Stomach (tissue), 9 donors: ENCODE results near the gene DYNC1LI1. TPM values are rescaled to one million over a fixed set of nuclear protein-coding genes. Genes with fewer than 3 reads are reported as not detected.

Experiments
- DNase-seq, 2 donors: peaks; one replicate each; pipeline versions ENCODE4 v3.0.0 to v3.0.0-alpha.2; 2013 to 2019
- H3K27ac ChIP-seq, 5 donors: fragments of 200-600 bp in 4 of 5; sonication (generic) in 4 of 5; one replicate each; pipeline ENCODE4 v1.5.1; 2013 to 2019; ENCODE audit warnings: mild to moderate bottlenecking in 1 of 5, moderate library complexity in 1 of 5
- H3K27me3 ChIP-seq, 3 donors: fragments of 200-600 bp; sonication (generic); one replicate each; pipeline ENCODE4 v1.5.1; 2017 to 2019; ENCODE audit warnings: mixed run types in 1 of 3
- H3K36me3 ChIP-seq, 4 donors: fragments of 200-600 bp; sonication (generic); 1 replicate in 3 of 4; 2 replicates in 1 of 4; pipeline ENCODE4 v1.5.1; 2016 to 2019
- H3K4me1 ChIP-seq, 4 donors: fragments of 200-600 bp; sonication (generic); one replicate each; pipeline ENCODE4 v1.5.1; 2016 to 2019
- H3K4me3 ChIP-seq, 4 donors: fragments of 200-600 bp; sonication (generic) in 3 of 4; one replicate each; pipeline ENCODE4 v1.5.1; 2016 to 2019; ENCODE audit warnings: mild to moderate bottlenecking in 1 of 4
- H3K9me3 ChIP-seq, 4 donors: fragments of 200-600 bp; sonication (generic); one replicate each; pipeline ENCODE4 v1.5.1; 2016 to 2019
- CTCF ChIP-seq, 7 experiments: fragments of 450-650 bp in 4 of 7; fragments of 200-600 bp in 3 of 7; sonication (generic) in 3 of 7; IDR thresholded peaks; one replicate each; pipeline ENCODE4 v1.5.1; 2016 to 2019; ENCODE audit warnings: antibody characterized with exemption in 7 of 7, control low read depth in 2 of 7, mild to moderate bottlenecking in 1 of 7
- EP300 ChIP-seq: sonication (generic); formaldehyde crosslinking; IDR thresholded peaks from one replicate; pipeline ENCODE4 v1.6.1; 2017; ENCODE audit warnings: antibody characterized with exemption
- POLR2A ChIP-seq, 4 donors: fragments of 450-650 bp; IDR thresholded peaks; one replicate each; pipeline ENCODE4 v1.6.1; 2016; ENCODE audit warnings: antibody characterized with exemption in 4 of 4, control low read depth in 2 of 4, mild to moderate bottlenecking in 1 of 4, moderate library complexity in 1 of 4
- POLR2AphosphoS5 ChIP-seq, 3 donors: sonication (generic); formaldehyde crosslinking; IDR thresholded peaks; one replicate each; pipeline ENCODE4 v1.6.1; 2016; ENCODE audit warnings: antibody characterized with exemption in 3 of 3
- WGBS, 5 donors: extraction: QIAGEN DNeasy Blood & Tissue Kit in 3 of 5; methylation state at CpG; one replicate each; pipeline versions ENCODE4 v1.1.5 to v1.1.7; 2013 to 2018; 5-methylcytosine and 5-hydroxymethylcytosine counted together
- intact Hi-C: fragments of 100-400 bp; cut with DNase I; formaldehyde crosslinking; loops from one replicate; pipeline ENCODE4 v1.15.1; 2023; ENCODE audit warnings: low total_unique reads
- polyA plus RNA-seq, 3 donors: library from polyadenylated mRNA; stranded (reverse); fragments of 200-250 nt; gene quantifications; one replicate each; pipeline ENCODE4 v1.2.3, GENCODE V29; 2013
- total RNA-seq, 5 donors: library from RNA; depleted of rRNA; stranded (reverse); fragments of >200 nt; gene quantifications; one replicate each; pipeline versions ENCODE4 v1.1.0 to v1.2.3, GENCODE V29; 2014 to 2016
- donor health status: healthy with polysubstance abuse.
- donor health status: Bipolar disorder and iron deficiency.
- donor health status: healthy.

DYNC1LI1 gene
- total and polyA plus RNA-seq, 8 donors: 5.8 to 92.4 (median 19.1) TPM

GRCh38 chr3:32508711-32509110, 61.9 kb downstream of the DYNC1LI1 start:
- peak in 1 of 2 donors; percentile 61 for DNase-seq
- peaks cover 0 to 17% (median 0%) of the 10 kb centered on the region in 4 donors for H3K4me1 ChIP-seq
- no peaks in the 10 kb centered on the region for H3K36me3 ChIP-seq
- intact Hi-C loops: no loop called here
- WGBS, 5 donors: 35 to 43% (median 39%) methylated on average over 7 of the region's 7 CpGs
- TF ChIP-seq CTCF (IDR thresholded peaks at IDR 0.05) (no peak), EP300 (no peak), POLR2A (IDR thresholded peaks at IDR 0.05) (no peak), POLR2AphosphoS5 (IDR thresholded peaks at IDR 0.05) (no peak)
- H3K27me3 ChIP-seq: no peaks in the 10 kb centered on the region
- H3K27ac ChIP-seq: no peak overlapping the region
- H3K9me3 ChIP-seq: no peaks in the 10 kb centered on the region
- H3K4me3 ChIP-seq: no peak overlapping the region

GRCh38 chr3:32506466-32506865, 64.2 kb downstream of the DYNC1LI1 start:
- Histone ChIP-seq H3K27me3 (no peaks in the 10 kb centered on the region), H3K36me3 (no peaks in the 10 kb centered on the region), H3K4me3 (no peak overlapping the region), H3K9me3 (no peaks in the 10 kb centered on the region), H3K4me1 (peaks cover 1 to 28% (median 6%) of the 10 kb centered on the region in 4 donors), H3K27ac (no peak overlapping the region)
- intact Hi-C loops: no loop called here
- 23 to 74% (median 42%) methylated on average over 4 of the region's 4 CpGs for WGBS, 5 donors
- no peak for DNase-seq
- no peak for TF ChIP-seq POLR2A (IDR thresholded peaks at IDR 0.05)
- no peak for TF ChIP-seq EP300
- no peak for TF ChIP-seq POLR2AphosphoS5 (IDR thresholded peaks at IDR 0.05)
- no peak for TF ChIP-seq CTCF (IDR thresholded peaks at IDR 0.05)

DNA sequence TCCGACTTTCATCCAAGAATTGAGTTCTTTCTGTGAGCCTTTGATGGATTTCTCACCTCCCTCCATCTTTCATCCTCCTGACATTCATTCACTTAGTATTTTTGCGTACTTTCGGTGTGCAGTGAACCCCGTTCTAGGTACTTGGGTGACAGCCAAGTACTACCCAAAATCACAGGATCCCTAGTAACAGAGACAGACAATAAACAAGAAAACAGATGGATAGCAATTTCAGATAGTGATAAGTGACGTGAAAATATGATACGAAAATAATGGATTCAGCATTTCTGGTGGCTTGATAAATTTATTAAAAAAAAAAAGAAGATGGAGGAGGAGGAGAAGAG, 67.7 kb downstream of the DYNC1LI1 start:
- H3K4me3 ChIP-seq: peak overlapping the region; percentile 58 to 98 (median 93)
- DNase-seq: no peak
- intact Hi-C loops: no loop called here
- no peaks in the 10 kb centered on the region for H3K36me3 ChIP-seq
- peaks cover 14 to 51% (median 26%) of the 10 kb centered on the region in 4 donors for H3K4me1 ChIP-seq
- TF ChIP-seq POLR2AphosphoS5 (IDR thresholded peaks at IDR 0.05): no peak
- TF ChIP-seq POLR2A (IDR thresholded peaks at IDR 0.05): no peak
- TF ChIP-seq CTCF (IDR thresholded peaks at IDR 0.05): no peak
- TF ChIP-seq EP300: no peak
- 0 to 2% (median 1%) methylated on average over 6 of the region's 6 CpGs for WGBS, 5 donors
- H3K27me3 ChIP-seq: no peaks in the 10 kb centered on the region
- H3K9me3 ChIP-seq: no peaks in the 10 kb centered on the region
- peak overlapping the region; percentile 97 to 99 (median 98) for H3K27ac ChIP-seq

DNA sequence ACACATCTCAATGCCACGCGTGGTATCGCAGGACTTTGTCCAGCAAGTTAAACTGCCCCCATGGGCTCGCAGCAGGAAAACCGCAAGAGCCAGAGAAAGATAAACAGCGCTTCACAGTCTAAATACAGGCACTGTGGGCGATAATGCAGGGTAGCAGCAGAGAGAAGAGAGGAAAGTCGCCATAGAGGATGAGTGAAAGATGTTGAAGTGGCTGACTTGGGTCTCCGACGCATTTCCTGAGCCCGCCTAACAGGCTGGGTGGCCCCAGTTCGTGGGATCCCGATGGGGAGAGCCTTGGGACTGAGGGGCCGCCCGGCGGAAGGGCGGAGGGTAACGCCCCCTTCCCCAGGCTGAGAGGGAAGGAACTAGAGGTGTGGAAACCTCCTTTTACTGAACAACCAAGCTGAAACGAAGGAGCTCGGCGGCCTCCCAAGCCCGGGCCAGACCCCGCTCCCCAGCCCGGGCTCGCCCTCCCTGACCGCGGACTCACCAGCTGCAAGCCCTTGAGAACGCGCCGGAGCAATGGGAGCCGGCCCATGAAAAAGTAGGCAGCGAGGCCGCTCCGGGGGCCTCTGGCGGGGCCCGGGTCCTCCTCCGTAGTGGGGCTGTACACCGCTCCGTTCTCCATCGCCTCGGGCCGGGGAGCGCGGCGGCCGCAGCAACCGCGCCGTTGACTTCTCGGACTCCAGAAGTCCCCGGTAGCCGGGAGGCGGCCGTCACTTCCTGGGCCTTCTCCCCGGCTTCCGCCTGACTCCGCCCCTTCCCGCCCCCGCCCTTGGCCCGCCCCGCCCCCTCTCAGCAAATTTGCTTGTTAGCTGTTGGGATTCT, 68.3 kb downstream of the DYNC1LI1 start, which contains the start of gene CMTM6:
TSS of gene CMTM6 (minus strand) at position 735 of the 828 bp plus-strand sequence. CDS start at position 628, 107 bp downstream.
- H3K9me3 ChIP-seq: no peaks in the 10 kb centered on the region
- intact Hi-C loops: no loop called here
- no peaks in the 10 kb centered on the region for H3K36me3 ChIP-seq
- peaks cover 14 to 51% (median 26%) of the 10 kb centered on the region in 4 donors for H3K4me1 ChIP-seq
- peak within 1 kb of the TSS; percentile 58 to 98 (median 93) for H3K4me3 ChIP-seq
- no peaks in the 10 kb centered on the region for H3K27me3 ChIP-seq
- DNase-seq: peak; percentile 84 to 93
- peak in 2 of 3 donors; percentile 54 to 76 for TF ChIP-seq POLR2AphosphoS5 (IDR thresholded peaks at IDR 0.05)
- TF ChIP-seq EP300: no peak
- 0% methylated on average over 33 to 61 of the region's 61 CpGs for WGBS, 5 donors
- peak within 1 kb of the TSS; percentile 97 to 99 (median 98) for H3K27ac ChIP-seq

- Histone ChIP-seq H3K27ac (peak overlapping the region; percentile 97 to 99 (median 98)), H3K36me3 (no peaks in the 10 kb centered on the region), H3K9me3 (no peaks in the 10 kb centered on the region), H3K27me3 (no peaks in the 10 kb centered on the region), H3K4me3 (peak overlapping the region; percentile 58 to 98 (median 93)), H3K4me1 (peaks cover 14 to 49% (median 27%) of the 10 kb centered on the region in 4 donors)
- TF ChIP-seq EP300 (no peak), POLR2A (IDR thresholded peaks at IDR 0.05) (no peak), POLR2AphosphoS5 (IDR thresholded peaks at IDR 0.05) (no peak), CTCF (IDR thresholded peaks at IDR 0.05) (no peak)
- DNase-seq: no peak
- intact Hi-C loops: no loop called here
- WGBS, 5 donors: 6 to 11% (median 7%) methylated on average over 4 of the region's 4 CpGs
Measured at GRCh38 chr3:32501783-32502117, 68.9 kb downstream of the DYNC1LI1 start.
